ENCODE results near the gene EVC. TPM values are rescaled to one million over a fixed set of nuclear protein-coding genes. Genes with fewer than 3 reads are reported as not detected.

The EVC gene
- total RNA-seq, 1 experiment from 2014 or later = not detected

DNA sequence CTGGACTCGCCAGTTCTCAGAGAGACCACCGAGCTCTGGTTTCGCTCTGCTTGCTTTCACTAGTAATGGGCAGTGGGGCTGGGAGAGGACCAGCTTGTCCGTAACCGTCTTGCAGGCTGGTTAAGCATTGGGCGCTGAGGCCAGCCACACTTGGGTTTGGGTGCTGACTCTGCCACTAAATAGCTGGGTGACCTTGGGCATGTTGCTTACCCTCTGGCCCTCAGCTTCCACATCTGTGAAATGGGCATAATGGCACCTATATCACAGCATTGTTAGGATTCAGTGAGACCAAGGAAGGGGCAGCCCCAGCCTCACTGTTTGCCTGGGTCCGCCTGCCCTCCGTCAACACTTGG is 43.5 kb downstream of the EVC start:
- H3K27me3 ChIP-seq (replicated peaks; ENCODE audit: control insufficient read depth, insufficient read depth, low read length) = no peaks in the 10 kb centered on the region
- H3K27ac Mint-ChIP-seq (ENCODE audit: unreplicated experiment) = no peak overlapping the region
- peaks cover 3% of the 10 kb centered on the region for H3K27me3 Mint-ChIP-seq (ENCODE audit: insufficient read depth, unreplicated experiment)
- H3K9me3 Mint-ChIP-seq (ENCODE audit: unreplicated experiment) = peaks cover 1% of the 10 kb centered on the region
- no peaks in the 10 kb centered on the region for H3K4me1 ChIP-seq
- no peak overlapping the region for H3K4me3 ChIP-seq (ENCODE audit: low read depth, low read length)
- POLR2A ChIA-PET = no interaction called here
- no peaks in the 10 kb centered on the region for H3K36me3 ChIP-seq (ENCODE audit: control insufficient read depth, insufficient read depth, low read length)
- CTCF ChIA-PET = no interaction called here
- DNase-seq = no peak
- TF ChIP-seq, protein P1, sequence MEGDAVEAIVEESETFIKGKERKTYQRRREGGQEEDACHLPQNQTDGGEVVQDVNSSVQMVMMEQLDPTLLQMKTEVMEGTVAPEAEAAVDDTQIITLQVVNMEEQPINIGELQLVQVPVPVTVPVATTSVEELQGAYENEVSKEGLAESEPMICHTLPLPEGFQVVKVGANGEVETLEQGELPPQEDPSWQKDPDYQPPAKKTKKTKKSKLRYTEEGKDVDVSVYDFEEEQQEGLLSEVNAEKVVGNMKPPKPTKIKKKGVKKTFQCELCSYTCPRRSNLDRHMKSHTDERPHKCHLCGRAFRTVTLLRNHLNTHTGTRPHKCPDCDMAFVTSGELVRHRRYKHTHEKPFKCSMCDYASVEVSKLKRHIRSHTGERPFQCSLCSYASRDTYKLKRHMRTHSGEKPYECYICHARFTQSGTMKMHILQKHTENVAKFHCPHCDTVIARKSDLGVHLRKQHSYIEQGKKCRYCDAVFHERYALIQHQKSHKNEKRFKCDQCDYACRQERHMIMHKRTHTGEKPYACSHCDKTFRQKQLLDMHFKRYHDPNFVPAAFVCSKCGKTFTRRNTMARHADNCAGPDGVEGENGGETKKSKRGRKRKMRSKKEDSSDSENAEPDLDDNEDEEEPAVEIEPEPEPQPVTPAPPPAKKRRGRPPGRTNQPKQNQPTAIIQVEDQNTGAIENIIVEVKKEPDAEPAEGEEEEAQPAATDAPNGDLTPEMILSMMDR (IDR thresholded peaks at IDR 0.05; ENCODE audit: insufficient read depth in 1 of 2, low read depth in 1 of 2, low read length in 1 of 2, severe bottlenecking in 1 of 2, unreplicated experiment in 1 of 2) = no peak
- no peaks in the 10 kb centered on the region for H3K9me3 ChIP-seq
- H3K4me3 Mint-ChIP-seq (ENCODE audit: unreplicated experiment) = no peak overlapping the region
- no TSS peak for BruUV-seq (replicated peaks)
- H3K36me3 Mint-ChIP-seq (ENCODE audit: insufficient read depth, unreplicated experiment) = no peaks in the 10 kb centered on the region
- intact Hi-C loops (cut with micrococcal nuclease; ENCODE audit: unreplicated experiment) = no loop called here
- no peaks in the 10 kb centered on the region for H3K4me1 Mint-ChIP-seq (ENCODE audit: low read depth, unreplicated experiment)

DNA sequence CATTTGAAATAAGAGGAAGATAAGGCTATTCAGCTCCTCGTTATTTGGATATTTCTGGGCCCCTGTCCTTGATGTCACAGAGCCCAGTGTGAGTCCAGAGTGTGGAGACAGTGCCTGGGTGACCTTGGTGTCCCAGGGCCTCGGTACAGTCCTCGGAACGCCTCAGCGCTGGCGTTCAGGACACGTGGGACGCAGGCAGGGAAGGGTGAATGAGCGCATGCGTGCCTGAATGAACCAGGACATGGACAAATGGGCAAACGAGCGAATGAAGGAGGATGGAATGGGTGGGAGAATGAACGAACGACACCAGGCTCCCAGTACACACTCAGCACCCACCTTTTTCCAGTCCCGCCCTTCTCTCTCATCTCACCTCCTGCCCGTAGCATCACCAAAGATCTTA is 44.2 kb downstream of the EVC start:
- Mint-ChIP-seq H3K4me3 (ENCODE audit: unreplicated experiment) (no peak overlapping the region), H3K27me3 (ENCODE audit: insufficient read depth, unreplicated experiment) (peaks cover 3% of the 10 kb centered on the region), H3K4me1 (ENCODE audit: low read depth, unreplicated experiment) (no peaks in the 10 kb centered on the region), H3K36me3 (ENCODE audit: insufficient read depth, unreplicated experiment) (no peaks in the 10 kb centered on the region), H3K9me3 (ENCODE audit: unreplicated experiment) (peaks cover 7% of the 10 kb centered on the region), H3K27ac (ENCODE audit: unreplicated experiment) (no peak overlapping the region)
- intact Hi-C loops (cut with micrococcal nuclease; ENCODE audit: unreplicated experiment) = no loop called here
- Histone ChIP-seq H3K9me3 (no peaks in the 10 kb centered on the region), H3K4me1 (no peaks in the 10 kb centered on the region), H3K4me3 (ENCODE audit: low read depth, low read length) (no peak overlapping the region), H3K27me3 (replicated peaks; ENCODE audit: control insufficient read depth, insufficient read depth, low read length) (no peaks in the 10 kb centered on the region), H3K36me3 (ENCODE audit: control insufficient read depth, insufficient read depth, low read length) (no peaks in the 10 kb centered on the region)
- ChIA-PET CTCF (no interaction called here), POLR2A (no interaction called here)
- TF ChIP-seq, protein P1 (IDR thresholded peaks at IDR 0.05; ENCODE audit: insufficient read depth in 1 of 2, low read depth in 1 of 2, low read length in 1 of 2, severe bottlenecking in 1 of 2, unreplicated experiment in 1 of 2) = no peak
- BruUV-seq (replicated peaks) = no TSS peak
- no peak for DNase-seq

DNA sequence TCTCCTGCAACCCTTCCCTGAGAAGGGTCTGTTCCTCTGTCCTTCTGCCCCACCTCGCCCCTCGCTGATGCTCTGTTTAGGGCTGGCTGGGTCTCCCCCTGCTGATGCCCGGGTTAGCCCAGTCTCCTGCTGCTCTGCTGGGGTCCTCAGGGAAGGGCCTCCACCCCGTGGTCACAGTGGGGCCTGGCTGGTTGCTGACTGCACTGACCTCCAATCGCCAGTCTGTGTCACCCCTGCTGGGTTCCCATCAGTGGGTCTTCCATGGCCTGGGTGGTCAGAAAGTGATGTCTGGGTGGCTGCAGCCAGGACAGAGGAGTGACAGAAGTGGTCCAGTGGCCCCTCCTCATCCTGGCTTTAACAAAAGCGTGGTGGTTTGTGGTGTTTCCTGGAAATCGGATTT is 44.7 kb downstream of the EVC start:
- Histone ChIP-seq H3K9me3 (no peaks in the 10 kb centered on the region), H3K4me3 (ENCODE audit: low read depth, low read length) (no peak overlapping the region), H3K36me3 (ENCODE audit: control insufficient read depth, insufficient read depth, low read length) (no peaks in the 10 kb centered on the region), H3K27me3 (replicated peaks; ENCODE audit: control insufficient read depth, insufficient read depth, low read length) (no peaks in the 10 kb centered on the region), H3K4me1 (no peaks in the 10 kb centered on the region)
- H3K27me3 Mint-ChIP-seq (ENCODE audit: insufficient read depth, unreplicated experiment) = peaks cover under 1% of the 10 kb centered on the region
- no peak overlapping the region for H3K27ac Mint-ChIP-seq (ENCODE audit: unreplicated experiment)
- no peak for DNase-seq
- no peaks in the 10 kb centered on the region for H3K4me1 Mint-ChIP-seq (ENCODE audit: low read depth, unreplicated experiment)
- ChIA-PET POLR2A (no interaction called here), CTCF (no interaction called here)
- intact Hi-C loops (cut with micrococcal nuclease; ENCODE audit: unreplicated experiment) = no loop called here
- no peak overlapping the region for H3K4me3 Mint-ChIP-seq (ENCODE audit: unreplicated experiment)
- TF ChIP-seq, protein P1 (IDR thresholded peaks at IDR 0.05; ENCODE audit: insufficient read depth in 1 of 2, low read depth in 1 of 2, low read length in 1 of 2, severe bottlenecking in 1 of 2, unreplicated experiment in 1 of 2) = no peak
- no TSS peak for BruUV-seq (replicated peaks)
- H3K36me3 Mint-ChIP-seq (ENCODE audit: insufficient read depth, unreplicated experiment) = no peaks in the 10 kb centered on the region
- H3K9me3 Mint-ChIP-seq (ENCODE audit: unreplicated experiment) = peaks cover 7% of the 10 kb centered on the region

Data from Caco-2 (cell line).